Stimulated activated naive CD8-positive, alpha-beta T cell treated with anti-CD3 and anti-CD28 coated beads, Interleukin-15, amount 100 ng/mL, for 72 hours (primary cell): ENCODE results near the gene SGSH.
"Not testable (repeated sequence)": the region's sequence is repeated elsewhere in the genome, so short reads cannot be mapped to it uniquely, and the experiment has no call there.

Experiments used
- ATAC-seq: fragments of 150-1000 bp; cut with Tn5 transposase; 2 replicates; pipeline ENCODE4 v1.10.0; 2021; ENCODE audit warnings: mild to moderate bottlenecking, moderate library complexity
- DNase-seq, 2 donors: peaks; one replicate each; pipeline ENCODE4 v3.0.0; 2021 to 2022
- H3K27ac Mint-ChIP-seq, 2 donors: one replicate each; pipeline ENCODE4 v1.8.0; 2022; ENCODE audit warnings: mild to moderate bottlenecking in 2 of 2, mixed read lengths in 2 of 2, moderate library complexity in 2 of 2
- H3K27me3 Mint-ChIP-seq: one replicate; pipeline ENCODE4 v1.8.0; 2022; ENCODE audit warnings: mixed read lengths
- H3K4me1 Mint-ChIP-seq: one replicate; pipeline ENCODE4 v1.8.0; 2022; ENCODE audit warnings: mild to moderate bottlenecking, mixed read lengths
- H3K4me3 Mint-ChIP-seq, 2 donors: one replicate each; pipeline ENCODE4 v1.8.0; 2022; ENCODE audit warnings: mild to moderate bottlenecking in 2 of 2, mixed read lengths in 2 of 2, moderate library complexity in 1 of 2
- H3K9me3 Mint-ChIP-seq, 2 donors: one replicate each; pipeline ENCODE4 v1.8.0; 2022; ENCODE audit warnings: mixed read lengths in 2 of 2

The SGSH gene

GRCh38 chr17:80244871-80245509 is 24.9 kb upstream of the SGSH start:
- ATAC-seq: no peak
- Mint-ChIP-seq H3K27me3 (no peaks in the 10 kb centered on the region), H3K27ac (peak overlapping the region in 1 of 2 donors; percentile 7), H3K9me3 (no peaks in the 10 kb centered on the region), H3K4me3 (no peak overlapping the region), H3K4me1 (no peaks in the 10 kb centered on the region)
- no peak for DNase-seq

GRCh38 chr17:80244448-80244847 is 24.3 kb upstream of the SGSH start:
- H3K9me3 Mint-ChIP-seq: not testable (repeated sequence)

GRCh38 chr17:80243526-80244433 is 23.6 kb upstream of the SGSH start:
- ATAC-seq: no peak
- H3K9me3 Mint-ChIP-seq: no peaks in the 10 kb centered on the region
- H3K27me3 Mint-ChIP-seq: no peaks in the 10 kb centered on the region
- H3K4me1 Mint-ChIP-seq: no peaks in the 10 kb centered on the region
- no peak overlapping the region for H3K27ac Mint-ChIP-seq
- no peak overlapping the region for H3K4me3 Mint-ChIP-seq
- no peak for DNase-seq

More at GRCh38 chr17:80244448-80244847, 24.3 kb upstream of the SGSH start:
- H3K27me3 Mint-ChIP-seq, H3K4me1 Mint-ChIP-seq, H3K4me3 Mint-ChIP-seq, DNase-seq, ATAC-seq, H3K27ac Mint-ChIP-seq: not testable (repeated sequence)

GRCh38 chr17:80242505-80242904 is 22.4 kb upstream of the SGSH start:
- DNase-seq (no peak), ATAC-seq (no peak)
- H3K4me3 Mint-ChIP-seq: no peak overlapping the region
- no peaks in the 10 kb centered on the region for H3K4me1 Mint-ChIP-seq
- no peak overlapping the region for H3K27ac Mint-ChIP-seq
- H3K9me3 Mint-ChIP-seq: no peaks in the 10 kb centered on the region
- H3K27me3 Mint-ChIP-seq: no peaks in the 10 kb centered on the region

GRCh38 chr17:80237386-80237785 is 17.3 kb upstream of the SGSH start:
- Mint-ChIP-seq H3K9me3 (peaks cover 4 to 13% of the 10 kb centered on the region in 2 donors), H3K27ac (no peak overlapping the region), H3K27me3 (no peaks in the 10 kb centered on the region), H3K4me3 (no peak overlapping the region), H3K4me1 (no peaks in the 10 kb centered on the region)
- DNase-seq (no peak), ATAC-seq (no peak)

GRCh38 chr17:80236911-80237310 is 16.8 kb upstream of the SGSH start:
- Mint-ChIP-seq H3K9me3 (peaks cover 5 to 17% of the 10 kb centered on the region in 2 donors), H3K4me1 (no peaks in the 10 kb centered on the region)

GRCh38 chr17:80233202-80233601 is 13.1 kb upstream of the SGSH start:
- ATAC-seq (no peak), DNase-seq (no peak)
- Mint-ChIP-seq H3K9me3 (peaks cover 11 to 23% of the 10 kb centered on the region in 2 donors), H3K27ac (no peak overlapping the region), H3K4me1 (no peaks in the 10 kb centered on the region), H3K4me3 (no peak overlapping the region), H3K27me3 (no peaks in the 10 kb centered on the region)

More at GRCh38 chr17:80236911-80237310, 16.8 kb upstream of the SGSH start:
- Mint-ChIP-seq H3K4me3 (no peak overlapping the region), H3K27me3 (no peaks in the 10 kb centered on the region), H3K27ac (no peak overlapping the region)
- no peak for ATAC-seq
- DNase-seq: no peak

GRCh38 chr17:80232438-80232837 is 12.3 kb upstream of the SGSH start:
- ATAC-seq (no peak), DNase-seq (no peak)
- peaks cover 11 to 23% of the 10 kb centered on the region in 2 donors for H3K9me3 Mint-ChIP-seq
- H3K27ac Mint-ChIP-seq: no peak overlapping the region
- H3K4me1 Mint-ChIP-seq: no peaks in the 10 kb centered on the region
- no peaks in the 10 kb centered on the region for H3K27me3 Mint-ChIP-seq
- no peak overlapping the region for H3K4me3 Mint-ChIP-seq

- ATAC-seq (no peak), DNase-seq (no peak)
- Mint-ChIP-seq H3K4me3 (no peak overlapping the region), H3K9me3 (peaks cover 11 to 17% of the 10 kb centered on the region in 2 donors), H3K27ac (peak overlapping the region in 1 of 2 donors; percentile 33), H3K27me3 (no peaks in the 10 kb centered on the region), H3K4me1 (peaks cover 4% of the 10 kb centered on the region)
Measured at GRCh38 chr17:80229011-80229410, 8.9 kb upstream of the SGSH start.

GRCh38 chr17:80228477-80228876 is 8.3 kb upstream of the SGSH start:
- H3K4me1 Mint-ChIP-seq: peaks cover 7% of the 10 kb centered on the region
- H3K9me3 Mint-ChIP-seq: peaks cover 11 to 16% of the 10 kb centered on the region in 2 donors
- ATAC-seq (no peak), DNase-seq (no peak)
- H3K27me3 Mint-ChIP-seq: no peaks in the 10 kb centered on the region
- peak overlapping the region in 1 of 2 donors; percentile 50 for H3K27ac Mint-ChIP-seq
- H3K4me3 Mint-ChIP-seq: no peak overlapping the region

GRCh38 chr17:80227666-80228065 is 7.5 kb upstream of the SGSH start:
- Mint-ChIP-seq H3K4me1 (peaks cover 13% of the 10 kb centered on the region), H3K27me3 (no peaks in the 10 kb centered on the region), H3K4me3 (no peak overlapping the region), H3K27ac (peak overlapping the region in 1 of 2 donors; percentile 37), H3K9me3 (peaks cover 10 to 13% of the 10 kb centered on the region in 2 donors)
- no peak for ATAC-seq
- no peak for DNase-seq

GRCh38 chr17:80227156-80227555 is 7.0 kb upstream of the SGSH start:
- ATAC-seq (no peak), DNase-seq (no peak)
- Mint-ChIP-seq H3K27me3 (no peaks in the 10 kb centered on the region), H3K9me3 (peaks cover 6 to 8% of the 10 kb centered on the region in 2 donors), H3K27ac (peak overlapping the region in 1 of 2 donors; percentile 37), H3K4me1 (peaks cover 13% of the 10 kb centered on the region), H3K4me3 (no peak overlapping the region)

GRCh38 chr17:80225230-80225629 is 5.1 kb upstream of the SGSH start:
- Mint-ChIP-seq H3K4me3 (no peak overlapping the region), H3K4me1 (peaks cover 18% of the 10 kb centered on the region), H3K27ac (no peak overlapping the region), H3K27me3 (no peaks in the 10 kb centered on the region), H3K9me3 (no peaks in the 10 kb centered on the region)
- no peak for DNase-seq
- ATAC-seq: no peak

GRCh38 chr17:80224683-80225082 is 4.5 kb upstream of the SGSH start:
- no peak overlapping the region for H3K27ac Mint-ChIP-seq
- H3K4me3 Mint-ChIP-seq: no peak overlapping the region
- ATAC-seq: no peak

GRCh38 chr17:80223838-80224497 is 3.8 kb upstream of the SGSH start:
- Mint-ChIP-seq H3K27me3 (no peaks in the 10 kb centered on the region), H3K4me1 (peaks cover 29% of the 10 kb centered on the region), H3K27ac (peak overlapping the region in 1 of 2 donors; percentile 8), H3K9me3 (no peaks in the 10 kb centered on the region), H3K4me3 (no peak overlapping the region)
- ATAC-seq (no peak), DNase-seq (no peak)

More at GRCh38 chr17:80224683-80225082, 4.5 kb upstream of the SGSH start:
- DNase-seq: no peak
- H3K9me3 Mint-ChIP-seq: no peaks in the 10 kb centered on the region
- peaks cover 22% of the 10 kb centered on the region for H3K4me1 Mint-ChIP-seq
- H3K27me3 Mint-ChIP-seq: no peaks in the 10 kb centered on the region
